GM19328 (cell line): ENCODE results near the gene LAMP1.
"Not testable (repeated sequence)": the region's sequence is repeated elsewhere in the genome, so short reads cannot be mapped to it uniquely, and the experiment has no call there.

ENCODE experiments used
- ATAC-seq: cut with Tn5 transposase; IDR thresholded peaks from one replicate; pipeline ENCODE4 v1.9.1; 2021; ENCODE audit warnings: mild to moderate bottlenecking, moderate library complexity; ENCODE audit not compliant: unreplicated experiment

LAMP1 gene

DNA sequence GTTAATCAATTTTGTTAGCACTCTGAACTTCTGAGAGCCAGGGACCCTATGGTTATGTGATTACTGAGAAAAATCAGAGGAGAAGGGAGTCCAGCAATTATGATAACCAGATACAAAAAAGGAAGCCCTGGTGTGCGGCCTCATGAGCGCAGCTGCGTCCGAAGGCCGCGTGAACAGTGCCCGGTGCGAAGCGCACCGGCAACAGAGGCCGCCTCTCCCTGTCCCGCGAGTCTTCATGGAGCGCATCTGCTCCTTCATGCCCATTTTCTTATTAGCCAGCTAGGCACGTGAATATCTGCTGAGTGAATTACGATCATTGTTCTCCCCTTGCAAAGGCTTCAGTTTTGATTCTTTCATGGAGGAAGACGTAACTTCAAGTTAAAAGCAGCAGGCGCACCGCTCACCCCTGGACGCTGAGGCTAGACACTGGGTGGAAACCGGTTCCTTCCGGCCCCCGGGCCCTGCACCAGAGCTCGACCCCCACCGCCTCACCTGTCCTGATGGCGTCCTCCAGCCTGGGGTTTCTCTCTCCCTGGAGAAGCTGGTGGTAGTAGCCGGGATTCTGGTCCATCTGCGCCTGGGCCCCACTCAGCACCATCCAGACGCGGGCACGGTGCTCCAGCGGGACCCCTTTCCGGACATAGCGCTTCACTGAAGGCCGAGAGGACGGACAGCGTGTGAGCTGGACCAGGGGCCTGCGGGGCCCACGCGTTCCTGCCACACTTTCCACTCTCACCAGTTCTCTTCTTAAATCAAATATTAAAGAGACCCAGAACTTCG lies 58.0 kb downstream of the LAMP1 start:
- no peak for ATAC-seq

DNA sequence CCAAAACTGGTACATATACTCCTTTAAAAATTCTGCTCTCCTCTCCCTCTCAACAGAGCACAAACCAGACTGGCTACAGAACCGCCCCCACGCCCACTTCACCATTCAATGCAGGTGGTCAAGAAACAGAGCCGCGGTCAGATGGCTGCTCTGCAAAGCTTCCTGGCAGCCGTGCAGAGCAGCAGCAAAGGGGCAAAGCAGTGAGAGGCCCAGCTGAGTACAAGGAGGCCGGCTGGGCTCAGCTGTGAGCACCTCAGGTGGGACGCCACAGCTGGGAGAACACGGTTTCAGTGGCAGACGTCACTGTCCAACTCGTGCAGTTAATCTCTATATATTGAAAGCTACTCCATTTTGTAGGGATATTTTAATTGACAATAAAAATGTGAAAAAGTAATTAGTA lies 58.6 kb downstream of the LAMP1 start:
- no peak for ATAC-seq

DNA sequence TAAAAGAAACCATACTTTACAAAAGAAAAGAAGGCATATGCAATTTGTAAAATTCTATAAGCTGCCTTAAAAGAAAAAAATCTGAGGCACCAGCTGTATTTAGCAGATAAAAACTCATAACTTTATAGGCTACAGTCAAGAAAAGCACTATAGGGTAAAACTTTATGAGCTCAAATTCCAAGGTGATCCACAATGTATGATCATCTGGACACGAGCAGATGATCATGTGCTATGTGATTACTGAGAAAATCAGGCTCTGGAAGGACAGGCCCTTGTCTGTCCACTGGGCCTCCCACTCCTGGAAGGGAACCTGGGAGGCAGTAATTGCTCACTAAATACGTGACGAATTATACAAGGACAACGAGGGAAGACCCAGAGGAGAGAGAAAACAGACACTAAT lies 59.6 kb downstream of the LAMP1 start:
- no peak for ATAC-seq

DNA sequence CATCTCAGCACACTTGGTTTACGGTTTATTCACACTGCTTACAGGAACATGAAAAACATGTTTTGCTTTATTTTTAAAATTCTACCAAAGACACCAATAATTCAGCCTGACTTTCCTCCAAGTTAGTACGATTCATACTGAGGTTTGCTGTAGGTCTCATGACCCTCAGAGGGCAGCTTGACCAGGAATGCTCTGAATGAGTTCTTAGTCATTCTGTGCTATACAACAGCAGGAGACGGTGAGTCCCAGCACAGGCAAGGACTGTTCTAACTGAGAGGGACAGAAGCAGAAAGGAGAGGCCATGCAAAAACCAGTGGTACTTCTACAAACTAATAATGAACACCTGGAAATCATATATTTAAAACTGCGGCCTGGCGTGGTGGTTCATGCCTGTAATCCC lies 60.5 kb downstream of the LAMP1 start:
- ATAC-seq, result no peak

- ATAC-seq, result no peak
Observed at GRCh38 chr13:113358653-113359190, 61.7 kb downstream of the LAMP1 start.

DNA sequence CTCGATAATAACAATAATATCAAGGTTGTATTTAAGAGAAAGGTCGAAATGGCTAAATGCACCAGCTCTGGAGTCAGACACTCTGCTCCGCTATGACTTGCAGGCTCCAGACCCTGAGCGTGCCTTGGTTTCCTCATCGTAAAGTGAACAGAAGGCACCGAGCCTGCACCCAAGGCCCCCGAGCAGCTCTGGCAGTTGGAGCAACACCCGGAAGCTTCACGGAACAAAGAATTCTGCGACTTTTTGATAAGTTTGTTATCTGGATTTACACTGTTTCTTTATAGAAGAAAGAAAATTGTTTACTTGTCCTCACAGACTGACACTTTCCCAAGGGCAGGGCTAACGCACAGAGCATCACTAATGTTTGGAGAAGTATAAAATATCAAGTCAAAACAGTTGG lies 62.5 kb downstream of the LAMP1 start:
- ATAC-seq, result no peak

- no peak for ATAC-seq
Observed at GRCh38 chr13:113360446-113360845, 63.4 kb downstream of the LAMP1 start.

- no peak for ATAC-seq
Observed at GRCh38 chr13:113361406-113361805, 64.4 kb downstream of the LAMP1 start.

DNA sequence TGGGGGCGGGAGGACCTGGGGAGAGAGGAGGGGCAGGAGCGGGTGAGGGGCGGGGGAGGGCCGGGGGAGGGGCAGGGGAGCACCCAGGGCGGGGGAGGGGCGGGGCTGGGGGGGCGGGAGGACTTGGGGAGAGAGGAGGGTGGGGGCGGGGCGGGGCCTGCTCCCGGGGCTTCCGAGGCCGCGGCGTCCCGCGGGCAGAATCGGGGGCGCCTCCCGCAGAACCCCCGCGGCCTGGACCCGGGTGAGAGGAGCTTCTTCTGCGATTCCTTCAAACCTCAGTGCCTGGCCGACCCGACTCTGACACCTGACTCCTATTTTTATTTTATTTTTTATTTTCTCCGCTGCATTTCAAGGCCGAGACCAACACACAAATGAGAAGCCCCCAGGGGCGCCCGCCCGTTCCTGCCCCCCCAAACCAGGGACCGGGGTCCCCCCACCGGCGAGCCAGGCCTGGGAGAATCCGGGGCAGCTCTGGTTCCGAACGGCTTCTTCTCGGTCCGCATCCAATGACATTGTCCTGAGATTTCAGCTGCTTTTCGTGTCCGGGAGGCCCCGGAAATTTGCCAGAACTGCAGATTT lies 67.4 kb downstream of the LAMP1 start:
- no peak for ATAC-seq

DNA sequence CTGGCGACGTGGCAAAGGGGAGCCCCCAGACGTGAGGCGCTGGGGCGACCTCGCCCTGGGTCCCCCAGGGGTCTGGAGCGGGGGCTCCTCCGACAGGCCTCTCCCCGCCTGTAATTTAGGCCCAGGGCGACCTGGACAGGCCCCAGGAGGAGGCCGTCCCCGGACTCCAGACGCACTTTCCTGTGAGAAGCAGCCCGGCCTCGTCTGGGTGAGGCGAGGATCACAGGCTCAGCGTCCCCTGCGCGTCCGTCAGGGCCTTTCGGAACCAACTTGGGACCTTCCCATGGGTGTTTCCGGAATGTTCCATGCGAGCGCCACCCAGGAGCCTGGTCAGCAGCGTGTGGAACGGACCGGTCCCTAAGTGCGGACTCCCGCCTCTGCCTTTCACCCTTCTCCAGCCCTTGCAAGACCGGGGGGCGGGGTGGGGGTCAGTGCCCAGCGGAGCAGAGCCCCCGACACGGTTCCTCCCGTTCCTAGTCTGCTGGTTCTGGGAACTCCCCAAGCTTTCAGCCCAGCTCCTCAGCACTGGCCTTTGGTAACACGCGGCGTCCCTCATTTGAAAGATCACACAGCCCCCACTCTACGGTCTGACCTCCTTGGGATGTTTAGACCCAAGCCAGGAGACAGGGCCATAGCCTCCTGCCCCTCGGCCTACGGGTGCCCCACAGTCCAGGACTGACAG lies 68.0 kb downstream of the LAMP1 start:
- no peak for ATAC-seq

DNA sequence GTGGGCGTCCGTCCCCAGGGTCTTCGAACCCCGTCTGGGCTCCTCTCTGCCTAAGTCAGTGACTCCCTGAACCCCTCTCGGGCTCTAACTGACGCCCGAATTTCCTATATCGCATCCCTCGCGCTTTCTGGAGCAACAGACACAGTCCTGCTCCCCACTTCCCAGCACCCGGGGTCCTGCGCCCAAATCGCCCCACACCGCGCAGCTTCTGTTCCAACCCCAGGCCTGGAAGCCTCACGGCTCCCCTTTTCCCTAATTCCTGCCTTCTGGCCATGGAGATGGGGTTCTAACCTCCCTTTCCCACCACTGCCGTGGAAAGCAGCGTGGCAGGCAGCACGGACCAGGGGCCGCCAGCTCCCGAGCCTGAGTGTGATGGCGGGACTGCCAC lies 68.5 kb downstream of the LAMP1 start:
- no peak for ATAC-seq

- ATAC-seq, result no peak
Observed at GRCh38 chr13:113365971-113366588, 69.0 kb downstream of the LAMP1 start.

- no peak for ATAC-seq
Observed at GRCh38 chr13:113367020-113367560, 70.1 kb downstream of the LAMP1 start.

- ATAC-seq, result no peak
Observed at GRCh38 chr13:113367771-113368170, 70.7 kb downstream of the LAMP1 start.

- ATAC-seq, result not testable (repeated sequence)
Observed at GRCh38 chr13:113368353-113368752, 71.3 kb downstream of the LAMP1 start.

- no peak for ATAC-seq
Observed at GRCh38 chr13:113369189-113369588, 72.2 kb downstream of the LAMP1 start.

DNA sequence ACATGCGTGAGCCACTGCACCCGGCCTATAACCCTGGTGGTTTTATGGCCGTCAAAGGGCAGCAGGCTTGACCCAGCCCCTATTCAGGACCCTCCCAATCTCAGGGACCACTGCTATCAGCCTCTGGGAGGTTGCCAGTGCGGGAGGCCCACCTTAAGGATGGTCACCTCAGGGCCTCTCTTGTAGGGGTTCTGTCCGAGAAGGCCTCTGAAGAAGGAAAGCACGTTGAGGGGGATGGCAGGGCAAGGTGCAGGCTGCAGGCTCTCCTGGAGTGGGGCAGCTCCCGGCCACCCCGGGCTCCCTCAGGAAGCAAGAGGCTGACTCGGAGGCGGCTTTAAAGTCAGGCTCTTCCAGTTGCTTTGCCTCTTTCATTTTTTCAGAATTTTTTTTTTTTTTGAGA lies 72.8 kb downstream of the LAMP1 start:
- no peak for ATAC-seq

GRCh38 chr13:113371061-113371460 lies 74.0 kb downstream of the LAMP1 start:
- no peak for ATAC-seq

DNA sequence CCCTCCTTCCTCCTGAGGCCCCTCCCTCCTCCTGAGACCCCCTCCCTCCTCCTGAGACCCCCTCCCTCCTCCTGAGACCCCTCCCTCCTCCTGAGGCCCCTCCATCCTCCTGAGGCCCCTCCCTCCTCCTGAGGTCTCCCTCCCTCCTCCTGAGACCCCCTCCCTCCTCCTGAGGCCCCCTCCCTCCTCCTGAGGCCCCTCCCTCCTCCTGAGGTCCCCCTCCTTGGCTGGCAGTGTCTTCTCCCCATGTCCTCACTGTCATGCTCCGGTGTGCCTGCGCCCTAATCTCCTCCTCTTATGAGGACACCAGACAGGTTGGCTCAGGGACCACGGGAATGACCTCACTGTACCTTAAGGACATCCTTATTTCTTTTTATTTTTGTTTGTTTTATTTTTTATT lies 74.7 kb downstream of the LAMP1 start:
- not testable (repeated sequence) for ATAC-seq
